HFF-Myc (cell line): Measurements from ENCODE around the gene RPA1.
"Not testable (repeated sequence)": the region's sequence is repeated elsewhere in the genome, so short reads cannot be mapped to it uniquely, and the experiment has no call there.

Experiments used
- DNase-seq: peaks from one replicate; pipeline ENCODE4 v3.0.0-alpha.2; 2011; ENCODE audit warnings: low read depth; ENCODE audit errors: extremely low read depth
- H3K4me3 ChIP-seq: replicated peaks from 2 replicates; pipeline ENCODE4 v1.5.1; 2011; ENCODE audit warnings: low read depth, mild to moderate bottlenecking, control low read depth, low read length
- CTCF ChIP-seq: IDR thresholded peaks from 2 replicates; pipeline ENCODE4 v1.5.1; 2012; ENCODE audit warnings: mild to moderate bottlenecking, low read depth, low read length, control low read depth; ENCODE audit errors: missing control alignments

The RPA1 gene

GRCh38 chr17:1839516-1839915 lies 9.7 kb downstream of the RPA1 start:
- no peak for TF ChIP-seq CTCF
- DNase-seq, result no peak
- H3K4me3 ChIP-seq, result no peak overlapping the region

DNA sequence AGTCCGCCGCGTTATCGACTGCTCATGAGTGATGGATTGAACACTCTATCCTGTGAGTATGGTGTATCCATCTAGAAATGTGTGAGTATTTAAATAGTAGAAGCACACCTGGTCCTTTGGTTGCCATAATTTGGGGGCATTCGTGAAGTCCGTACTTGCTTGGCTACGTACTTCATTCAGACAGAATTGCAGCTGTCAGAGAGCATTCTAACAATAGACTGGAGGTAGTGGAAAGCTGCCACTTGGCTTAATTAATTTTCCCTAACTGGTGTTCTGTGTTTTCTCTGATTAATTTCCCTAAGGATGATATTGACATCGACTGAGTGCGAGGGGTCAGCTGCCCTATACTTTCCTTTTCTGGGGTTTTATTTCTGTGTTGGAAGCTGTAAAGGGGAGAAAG lies 14.1 kb downstream of the RPA1 start:
- no peak for TF ChIP-seq CTCF
- DNase-seq, result no peak
- H3K4me3 ChIP-seq, result no peak overlapping the region

DNA sequence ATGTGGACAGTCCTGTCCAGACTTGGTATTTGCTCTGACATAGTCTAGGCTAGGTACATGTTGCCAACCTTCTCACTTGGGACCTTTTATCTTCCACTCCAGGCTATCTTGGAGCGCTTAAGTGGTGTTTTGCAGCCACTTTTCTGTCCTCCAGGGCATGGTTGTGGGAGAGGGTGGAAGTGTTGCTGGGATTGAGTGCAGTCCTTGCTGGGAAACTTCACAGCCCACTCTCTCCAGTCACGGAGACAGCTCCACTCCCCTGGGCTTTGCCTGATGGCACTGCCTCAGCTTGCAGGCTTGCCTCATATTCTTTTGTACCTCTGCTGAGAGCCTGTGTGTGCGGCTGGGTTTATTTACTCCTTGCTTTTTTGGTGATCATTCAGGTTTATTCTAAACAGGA lies 17.4 kb downstream of the RPA1 start:
- TF ChIP-seq CTCF, result no peak
- H3K4me3 ChIP-seq, result no peak overlapping the region

GRCh38 chr17:1852327-1852726 lies 22.5 kb downstream of the RPA1 start:
- no peak for TF ChIP-seq CTCF
- no peak overlapping the region for H3K4me3 ChIP-seq
- DNase-seq, result no peak

More for the DNA sequence above, 17.4 kb downstream of the RPA1 start:
- no peak for DNase-seq

- no peak for TF ChIP-seq CTCF
- no peak for DNase-seq
- H3K4me3 ChIP-seq, result no peak overlapping the region
Measured at GRCh38 chr17:1853698-1854097, 23.9 kb downstream of the RPA1 start.

DNA sequence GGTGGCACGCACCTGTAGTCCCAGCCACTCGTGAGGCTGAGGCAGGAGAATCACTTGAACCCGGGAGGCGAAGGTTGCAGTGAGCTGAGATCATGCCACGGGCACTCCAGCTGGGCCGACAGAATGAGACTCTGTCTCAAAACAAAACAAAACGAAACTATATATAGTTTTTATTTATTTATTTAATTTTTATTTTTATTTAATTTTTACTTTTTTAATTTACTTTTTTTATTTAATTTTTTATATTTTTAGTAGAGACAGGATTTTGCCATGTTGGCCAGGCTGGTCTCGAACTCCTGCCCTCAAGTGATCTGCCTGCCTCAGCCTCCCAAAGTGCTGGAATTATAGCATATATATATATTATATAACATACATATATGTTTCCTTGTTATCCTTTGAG lies 26.7 kb downstream of the RPA1 start:
- H3K4me3 ChIP-seq, DNase-seq: not testable (repeated sequence)

DNA sequence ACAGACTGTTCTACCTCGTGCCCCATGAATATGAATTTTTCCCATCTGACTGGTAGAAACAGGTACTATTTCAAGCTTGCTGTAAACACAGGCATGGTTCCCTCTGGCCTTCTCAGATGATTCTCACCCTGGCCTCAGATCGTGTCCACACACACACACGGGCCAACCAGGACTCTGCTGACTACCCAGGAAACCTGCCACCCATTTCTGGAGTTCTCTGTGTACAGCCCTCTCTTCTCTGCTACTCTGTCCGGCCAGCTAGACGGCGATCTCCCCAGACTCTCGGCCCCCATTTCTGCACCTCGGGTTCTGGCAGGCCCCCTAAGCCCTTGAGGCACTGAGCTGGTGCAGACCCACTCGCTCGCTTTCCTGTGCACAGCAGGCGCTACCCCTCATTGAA lies 31.2 kb downstream of the RPA1 start:
- TF ChIP-seq CTCF, result no peak
- DNase-seq, result no peak
- H3K4me3 ChIP-seq, result no peak overlapping the region
